ENCODE results near the gene NANS.

The NANS gene

GRCh38 chr9:98045234-98046179 lies 11.0 kb upstream of the NANS start:
- no peak overlapping the region for H3K4me3 ChIP-seq (ENCODE audit: low read length in 2 of 2)
- no peak for DNase-seq (ENCODE audit: low spot score)

GRCh38 chr9:98046180-98046543 lies 10.4 kb upstream of the NANS start:
- Histone ChIP-seq H3K4ac (ENCODE audit: low read length) (no peak overlapping the region), H2BK5ac (ENCODE audit: low read length) (no peak overlapping the region), H3K79me1 (ENCODE audit: low read depth, low read length) (no peaks in the 10 kb centered on the region), H3K4me3 (ENCODE audit: low read length in 2 of 2) (no peak overlapping the region), H3K14ac (ENCODE audit: low read length) (no peak overlapping the region), H4K8ac (ENCODE audit: low read depth, low read length) (no peak overlapping the region), H3K27ac (replicated peaks; ENCODE audit: low read length) (no peak overlapping the region), H4K91ac (ENCODE audit: low read depth, low read length, poor library complexity) (no peak overlapping the region), H3K9ac (ENCODE audit: low read depth, low read length, poor library complexity) (no peak overlapping the region), H3K9me3 (replicated peaks in 1 of 2; ENCODE audit: control insufficient read depth in 2 of 2, insufficient read depth in 1 of 2, low read depth in 1 of 2, low read length in 2 of 2) (no peaks in the 10 kb centered on the region), H2BK15ac (ENCODE audit: low read length) (no peak overlapping the region), H3K23ac (ENCODE audit: low read depth, low read length, poor library complexity) (no peak overlapping the region), H3K36me3 (replicated peaks in 1 of 2; ENCODE audit: control insufficient read depth in 2 of 2, insufficient read depth in 2 of 2, low read length in 2 of 2) (no peaks in the 10 kb centered on the region), H3K18ac (ENCODE audit: low read length) (no peak overlapping the region), H2AK5ac (ENCODE audit: low read depth, low read length) (no peak overlapping the region), H2BK12ac (ENCODE audit: low read length) (no peak overlapping the region), H3K4me2 (ENCODE audit: insufficient read depth, low read length, poor library complexity, severe bottlenecking) (no peak overlapping the region), H2BK120ac (ENCODE audit: low read depth, low read length) (no peak overlapping the region), H3K4me1 (ENCODE audit: control insufficient read depth in 2 of 2, insufficient read depth in 1 of 2, low read depth in 1 of 2, low read length in 2 of 2) (no peaks in the 10 kb centered on the region), H2AFZ (ENCODE audit: low read length) (no peak overlapping the region), H3K27me3 (ENCODE audit: control insufficient read depth in 3 of 3, insufficient read depth in 3 of 3, low read depth in 1 of 3, low read length in 3 of 3) (peaks cover 0 to 4% (median 0%) of the 10 kb centered on the region in 3 experiments)
- no CpG with 5 or more reads among the region's 9 CpGs for WGBS, 2 donors (ENCODE audit: extremely low coverage in 2 of 2, insufficient read length in 2 of 2, insufficient replicate concordance in 1 of 2)
- no peak for DNase-seq (ENCODE audit: low spot score)

More at GRCh38 chr9:98045234-98046179, 11.0 kb upstream of the NANS start:
- Histone ChIP-seq H3K18ac (ENCODE audit: low read length) (no peak overlapping the region), H3K14ac (ENCODE audit: low read length) (no peak overlapping the region), H2BK15ac (ENCODE audit: low read length) (no peak overlapping the region), H4K91ac (ENCODE audit: low read depth, low read length, poor library complexity) (no peak overlapping the region), H3K23ac (ENCODE audit: low read depth, low read length, poor library complexity) (no peak overlapping the region), H3K4me1 (ENCODE audit: control insufficient read depth in 2 of 2, insufficient read depth in 1 of 2, low read depth in 1 of 2, low read length in 2 of 2) (no peaks in the 10 kb centered on the region), H3K4ac (ENCODE audit: low read length) (no peak overlapping the region), H2AFZ (ENCODE audit: low read length) (peak overlapping the region; percentile 30), H3K27me3 (ENCODE audit: control insufficient read depth in 3 of 3, insufficient read depth in 3 of 3, low read depth in 1 of 3, low read length in 3 of 3) (peaks cover 0 to under 1% (median 0%) of the 10 kb centered on the region in 3 experiments), H2BK120ac (ENCODE audit: low read depth, low read length) (no peak overlapping the region), H2AK5ac (ENCODE audit: low read depth, low read length) (no peak overlapping the region), H3K36me3 (replicated peaks in 1 of 2; ENCODE audit: control insufficient read depth in 2 of 2, insufficient read depth in 2 of 2, low read length in 2 of 2) (no peaks in the 10 kb centered on the region), H4K8ac (ENCODE audit: low read depth, low read length) (no peak overlapping the region), H3K79me1 (ENCODE audit: low read depth, low read length) (no peaks in the 10 kb centered on the region), H3K4me2 (ENCODE audit: insufficient read depth, low read length, poor library complexity, severe bottlenecking) (no peak overlapping the region), H3K9me3 (replicated peaks in 1 of 2; ENCODE audit: control insufficient read depth in 2 of 2, insufficient read depth in 1 of 2, low read depth in 1 of 2, low read length in 2 of 2) (no peaks in the 10 kb centered on the region), H3K9ac (ENCODE audit: low read depth, low read length, poor library complexity) (no peak overlapping the region), H3K27ac (replicated peaks; ENCODE audit: low read length) (no peak overlapping the region), H2BK12ac (ENCODE audit: low read length) (no peak overlapping the region), H2BK5ac (ENCODE audit: low read length) (no peak overlapping the region)
- WGBS, 2 donors (ENCODE audit: extremely low coverage in 2 of 2, insufficient read length in 2 of 2, insufficient replicate concordance in 1 of 2): no CpG with 5 or more reads among the region's 6 CpGs

- Histone ChIP-seq H2AFZ (ENCODE audit: low read length) (no peak overlapping the region), H3K14ac (ENCODE audit: low read length) (no peak overlapping the region), H3K4me3 (ENCODE audit: low read length in 2 of 2) (no peak overlapping the region), H2BK12ac (ENCODE audit: low read length) (no peak overlapping the region), H2BK120ac (ENCODE audit: low read depth, low read length) (no peak overlapping the region), H4K8ac (ENCODE audit: low read depth, low read length) (no peak overlapping the region), H3K27me3 (ENCODE audit: control insufficient read depth in 3 of 3, insufficient read depth in 3 of 3, low read depth in 1 of 3, low read length in 3 of 3) (peaks cover 0 to 11% (median 0%) of the 10 kb centered on the region in 3 experiments), H3K27ac (replicated peaks; ENCODE audit: low read length) (no peak overlapping the region), H4K91ac (ENCODE audit: low read depth, low read length, poor library complexity) (no peak overlapping the region), H2BK15ac (ENCODE audit: low read length) (no peak overlapping the region), H3K4me2 (ENCODE audit: insufficient read depth, low read length, poor library complexity, severe bottlenecking) (no peak overlapping the region), H3K9me3 (replicated peaks in 1 of 2; ENCODE audit: control insufficient read depth in 2 of 2, insufficient read depth in 1 of 2, low read depth in 1 of 2, low read length in 2 of 2) (no peaks in the 10 kb centered on the region), H3K4ac (ENCODE audit: low read length) (no peak overlapping the region), H3K4me1 (ENCODE audit: control insufficient read depth in 2 of 2, insufficient read depth in 1 of 2, low read depth in 1 of 2, low read length in 2 of 2) (no peaks in the 10 kb centered on the region), H3K9ac (ENCODE audit: low read depth, low read length, poor library complexity) (no peak overlapping the region), H2BK5ac (ENCODE audit: low read length) (no peak overlapping the region), H3K23ac (ENCODE audit: low read depth, low read length, poor library complexity) (no peak overlapping the region), H3K18ac (ENCODE audit: low read length) (no peak overlapping the region), H3K79me1 (ENCODE audit: low read depth, low read length) (no peaks in the 10 kb centered on the region), H3K36me3 (replicated peaks in 1 of 2; ENCODE audit: control insufficient read depth in 2 of 2, insufficient read depth in 2 of 2, low read length in 2 of 2) (no peaks in the 10 kb centered on the region), H2AK5ac (ENCODE audit: low read depth, low read length) (no peak overlapping the region)
- no peak for DNase-seq (ENCODE audit: low spot score)
- WGBS, 2 donors (ENCODE audit: extremely low coverage in 2 of 2, insufficient read length in 2 of 2, insufficient replicate concordance in 1 of 2): no CpG with 5 or more reads among the region's 5 CpGs
Observed at GRCh38 chr9:98047002-98047401, 9.5 kb upstream of the NANS start.

GRCh38 chr9:98049288-98050072 lies 7.1 kb upstream of the NANS start:
- H3K14ac ChIP-seq (ENCODE audit: low read length): no peak overlapping the region
- H4K91ac ChIP-seq (ENCODE audit: low read depth, low read length, poor library complexity): no peak overlapping the region
- no peak overlapping the region for H3K27ac ChIP-seq (replicated peaks; ENCODE audit: low read length)
- H3K9ac ChIP-seq (ENCODE audit: low read depth, low read length, poor library complexity): no peak overlapping the region
- no peaks in the 10 kb centered on the region for H3K9me3 ChIP-seq (replicated peaks in 1 of 2; ENCODE audit: control insufficient read depth in 2 of 2, insufficient read depth in 1 of 2, low read depth in 1 of 2, low read length in 2 of 2)
- peaks cover 0 to 27% (median 0%) of the 10 kb centered on the region in 3 experiments for H3K27me3 ChIP-seq (ENCODE audit: control insufficient read depth in 3 of 3, insufficient read depth in 3 of 3, low read depth in 1 of 3, low read length in 3 of 3)
- H2AK5ac ChIP-seq (ENCODE audit: low read depth, low read length): no peak overlapping the region
- no peak overlapping the region for H3K4ac ChIP-seq (ENCODE audit: low read length)
- no peak overlapping the region for H3K23ac ChIP-seq (ENCODE audit: low read depth, low read length, poor library complexity)
- no peak overlapping the region for H2BK5ac ChIP-seq (ENCODE audit: low read length)
- no peaks in the 10 kb centered on the region for H3K36me3 ChIP-seq (replicated peaks in 1 of 2; ENCODE audit: control insufficient read depth in 2 of 2, insufficient read depth in 2 of 2, low read length in 2 of 2)
- H3K4me1 ChIP-seq (ENCODE audit: control insufficient read depth in 2 of 2, insufficient read depth in 1 of 2, low read depth in 1 of 2, low read length in 2 of 2): no peaks in the 10 kb centered on the region
- H3K4me2 ChIP-seq (ENCODE audit: insufficient read depth, low read length, poor library complexity, severe bottlenecking): no peak overlapping the region
- H3K4me3 ChIP-seq (ENCODE audit: low read length in 2 of 2): no peak overlapping the region
- H3K18ac ChIP-seq (ENCODE audit: low read length): no peak overlapping the region
- H2BK15ac ChIP-seq (ENCODE audit: low read length): no peak overlapping the region
- no peak overlapping the region for H2BK120ac ChIP-seq (ENCODE audit: low read depth, low read length)
- no CpG with 5 or more reads among the region's 1 CpG for WGBS, 2 donors (ENCODE audit: extremely low coverage in 2 of 2, insufficient read length in 2 of 2, insufficient replicate concordance in 1 of 2)
- peak overlapping the region; percentile 1 for H2AFZ ChIP-seq (ENCODE audit: low read length)
- H3K79me1 ChIP-seq (ENCODE audit: low read depth, low read length): no peaks in the 10 kb centered on the region
- H4K8ac ChIP-seq (ENCODE audit: low read depth, low read length): no peak overlapping the region
- H2BK12ac ChIP-seq (ENCODE audit: low read length): no peak overlapping the region
- DNase-seq (ENCODE audit: low spot score): no peak
